Hepatocyte (in vitro differentiated cells): ENCODE data around the gene RC3H1. TPM values are rescaled to one million over a fixed set of nuclear protein-coding genes. Genes with fewer than 3 reads are reported as not detected.

Experiments
- DNase-seq: peaks from one replicate; pipeline ENCODE4 v3.0.0-alpha.2; 2016; ENCODE audit warnings: low spot score
- H2AFZ ChIP-seq: fragments of 200-600 bp; sonication (generic); 2 replicates; pipeline ENCODE4 v1.6.0; 2016; ENCODE audit warnings: antibody characterized with exemption, mild to moderate bottlenecking
- H3K27ac ChIP-seq: fragments of 200-600 bp; sonication (generic); 2 replicates; pipeline ENCODE4 v1.5.1; 2016; ENCODE audit warnings: mild to moderate bottlenecking
- H3K27me3 ChIP-seq: fragments of 200-600 bp; sonication (generic); 2 replicates; pipeline ENCODE4 v1.6.1; 2016
- H3K36me3 ChIP-seq: fragments of 200-600 bp; sonication (generic); replicated peaks from 2 replicates; pipeline ENCODE4 v1.5.1; 2016; ENCODE audit warnings: low read depth; ENCODE audit not compliant: insufficient read depth
- H3K4me1 ChIP-seq: fragments of 200-600 bp; sonication (generic); 2 replicates; pipeline ENCODE4 v1.5.1; 2016; ENCODE audit warnings: mild to moderate bottlenecking, moderate library complexity; ENCODE audit not compliant: insufficient read depth
- H3K4me2 ChIP-seq: fragments of 200-600 bp; sonication (generic); 2 replicates; pipeline ENCODE4 v1.6.0; 2016
- H3K4me3 ChIP-seq: fragments of 200-600 bp; sonication (generic); 2 replicates; pipeline ENCODE4 v1.5.1; 2016; ENCODE audit warnings: mild to moderate bottlenecking
- H3K79me2 ChIP-seq: fragments of 200-600 bp; sonication (generic); 2 replicates; pipeline ENCODE4 v1.6.0; 2017; ENCODE audit warnings: mild to moderate bottlenecking
- H3K9me2 ChIP-seq: fragments of 200-600 bp; sonication (generic); replicated peaks from 2 replicates; pipeline ENCODE4 v1.6.0; 2017; ENCODE audit warnings: mild to moderate bottlenecking; ENCODE audit not compliant: insufficient read depth
- H3K9me3 ChIP-seq: fragments of 200-600 bp; sonication (generic); 2 replicates; pipeline ENCODE4 v1.5.1; 2016; ENCODE audit warnings: low read depth, mild to moderate bottlenecking
- H4K20me1 ChIP-seq: fragments of 200-600 bp; sonication (generic); 2 replicates; pipeline ENCODE4 v1.6.0; 2016; ENCODE audit warnings: mild to moderate bottlenecking; ENCODE audit not compliant: insufficient read depth, poor library complexity, severe bottlenecking
- EZH2 ChIP-seq: fragments of 200-600 bp; sonication (generic); IDR thresholded peaks from 2 replicates; pipeline ENCODE4 v1.6.1; 2016; ENCODE audit warnings: antibody characterized with exemption, mild to moderate bottlenecking, borderline replicate concordance
- EZH2phosphoT487 ChIP-seq: fragments of 200-600 bp; sonication (generic); IDR thresholded peaks from one replicate; pipeline ENCODE4 v1.6.1; 2018; ENCODE audit warnings: antibody characterized with exemption, mild to moderate bottlenecking, low read depth, moderate library complexity; ENCODE audit not compliant: unreplicated experiment, severe bottlenecking
- WGBS: methylation state at CpG from one replicate; pipeline ENCODE4 v1.1.6; 2016; ENCODE audit warnings: low lambda C conversion rate; ENCODE audit errors: missing lambda C conversion rate; 5-methylcytosine and 5-hydroxymethylcytosine counted together
- polyA plus RNA-seq: library from polyadenylated mRNA; unstranded; fragments of >200 nt; fragmentation: Nextera tagmentation; extraction: Ambion mirVana; gene quantifications from 2 replicates; pipeline ENCODE4 v1.2.1, GENCODE V29; 2016
- total RNA-seq: library from RNA; depleted of rRNA; stranded (reverse); fragments of >200 nt; gene quantifications from 2 replicates; pipeline ENCODE4 v1.2.3, GENCODE V29; 2014
- TF ChIP-seq, protein P1 (sequence below): fragments of 200-600 bp; sonication (generic); IDR thresholded peaks from 2 replicates; pipeline ENCODE4 v1.5.1; 2016; ENCODE audit warnings: antibody characterized with exemption, mild to moderate bottlenecking; ENCODE audit not compliant: poor library complexity

Gene RC3H1
- total and polyA plus RNA-seq, 2 experiments from 2014 or later: 5.9 to 32.6 TPM

DNA sequence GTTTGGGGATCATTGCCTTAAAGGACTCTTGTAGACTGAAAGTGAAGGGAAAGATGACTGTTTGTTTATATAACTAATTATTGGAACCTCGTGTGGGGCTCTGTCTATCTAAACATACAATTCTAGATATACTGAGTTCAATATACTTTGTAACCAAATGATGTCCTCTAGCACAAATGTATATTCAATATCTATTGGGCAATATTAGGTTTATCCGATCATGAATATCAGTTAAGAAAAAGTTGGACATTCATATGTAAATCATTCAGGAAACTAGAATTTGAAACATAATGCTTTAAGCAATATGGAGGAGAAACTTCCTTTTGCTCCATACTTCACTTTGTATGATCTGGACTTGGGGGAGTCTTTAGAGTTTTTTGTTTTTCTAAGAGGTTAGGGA, 8.9 kb upstream of the RC3H1 start:
- H4K20me1 ChIP-seq: no peaks in the 10 kb centered on the region
- DNase-seq: no peak
- no peaks in the 10 kb centered on the region for H3K4me1 ChIP-seq
- H3K4me2 ChIP-seq: no peak overlapping the region
- no peaks in the 10 kb centered on the region for H3K79me2 ChIP-seq
- H3K9me2 ChIP-seq: no peaks in the 10 kb centered on the region
- TF ChIP-seq EZH2phosphoT487: no peak
- TF ChIP-seq, protein P1, sequence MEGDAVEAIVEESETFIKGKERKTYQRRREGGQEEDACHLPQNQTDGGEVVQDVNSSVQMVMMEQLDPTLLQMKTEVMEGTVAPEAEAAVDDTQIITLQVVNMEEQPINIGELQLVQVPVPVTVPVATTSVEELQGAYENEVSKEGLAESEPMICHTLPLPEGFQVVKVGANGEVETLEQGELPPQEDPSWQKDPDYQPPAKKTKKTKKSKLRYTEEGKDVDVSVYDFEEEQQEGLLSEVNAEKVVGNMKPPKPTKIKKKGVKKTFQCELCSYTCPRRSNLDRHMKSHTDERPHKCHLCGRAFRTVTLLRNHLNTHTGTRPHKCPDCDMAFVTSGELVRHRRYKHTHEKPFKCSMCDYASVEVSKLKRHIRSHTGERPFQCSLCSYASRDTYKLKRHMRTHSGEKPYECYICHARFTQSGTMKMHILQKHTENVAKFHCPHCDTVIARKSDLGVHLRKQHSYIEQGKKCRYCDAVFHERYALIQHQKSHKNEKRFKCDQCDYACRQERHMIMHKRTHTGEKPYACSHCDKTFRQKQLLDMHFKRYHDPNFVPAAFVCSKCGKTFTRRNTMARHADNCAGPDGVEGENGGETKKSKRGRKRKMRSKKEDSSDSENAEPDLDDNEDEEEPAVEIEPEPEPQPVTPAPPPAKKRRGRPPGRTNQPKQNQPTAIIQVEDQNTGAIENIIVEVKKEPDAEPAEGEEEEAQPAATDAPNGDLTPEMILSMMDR: no peak
- no peak for TF ChIP-seq EZH2
- H3K4me3 ChIP-seq: no peak overlapping the region
- H3K9me3 ChIP-seq: no peaks in the 10 kb centered on the region
- H2AFZ ChIP-seq: no peak overlapping the region
- no peaks in the 10 kb centered on the region for H3K36me3 ChIP-seq
- 69% methylated on average over 2 of the region's 2 CpGs for WGBS
- H3K27me3 ChIP-seq: no peaks in the 10 kb centered on the region
- H3K27ac ChIP-seq: no peak overlapping the region

DNA sequence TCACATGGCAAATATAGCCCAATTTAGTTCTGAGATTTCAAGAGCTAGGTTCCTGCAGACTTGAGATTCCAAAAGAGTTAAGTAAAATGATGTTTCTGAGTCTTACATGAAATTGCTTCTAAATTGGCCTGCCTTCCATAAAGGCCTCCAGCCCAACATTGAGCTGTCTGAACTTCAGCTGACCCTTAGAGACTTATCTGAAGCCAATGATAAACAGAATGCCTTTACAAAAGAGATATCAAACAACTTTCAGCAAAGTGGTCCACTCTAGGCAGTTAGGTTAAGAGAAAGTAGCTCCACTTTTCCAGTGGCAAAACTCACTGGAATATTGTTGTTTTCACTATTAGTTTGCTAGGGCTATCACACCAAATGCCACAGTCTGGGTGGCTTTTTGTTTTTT, 6.3 kb upstream of the RC3H1 start:
- no peak overlapping the region for H2AFZ ChIP-seq
- H3K4me3 ChIP-seq: no peak overlapping the region
- no peaks in the 10 kb centered on the region for H3K9me2 ChIP-seq
- no peaks in the 10 kb centered on the region for H3K27me3 ChIP-seq
- no peak overlapping the region for H3K27ac ChIP-seq
- H3K4me2 ChIP-seq: no peak overlapping the region
- no peaks in the 10 kb centered on the region for H3K9me3 ChIP-seq
- TF ChIP-seq, protein P1: no peak
- no peaks in the 10 kb centered on the region for H3K79me2 ChIP-seq
- peaks cover 4% of the 10 kb centered on the region for H3K4me1 ChIP-seq
- H3K36me3 ChIP-seq: no peaks in the 10 kb centered on the region
- no peak for DNase-seq
- no peaks in the 10 kb centered on the region for H4K20me1 ChIP-seq

DNA sequence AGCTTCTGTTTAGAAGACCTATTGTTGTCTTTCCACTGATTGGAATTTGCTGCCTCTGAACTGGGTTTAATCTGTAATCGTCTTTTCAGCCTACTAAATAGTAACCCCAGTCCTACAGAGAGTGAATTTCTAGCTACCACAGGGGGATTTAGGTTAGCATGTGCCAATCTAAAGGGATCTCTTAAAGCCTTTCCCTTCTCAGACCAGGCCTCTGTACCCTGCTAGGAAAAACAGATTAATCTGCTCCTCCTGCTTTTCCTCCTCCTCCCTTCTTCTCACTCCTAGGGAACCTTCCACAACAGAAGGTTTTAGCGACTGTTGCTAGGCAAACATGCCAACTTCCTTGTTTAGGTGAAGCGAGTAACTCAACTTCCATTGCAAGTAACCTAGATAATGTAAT, 1.3 kb upstream of the RC3H1 start:
- H3K36me3 ChIP-seq: no peaks in the 10 kb centered on the region
- 27% methylated on average over 3 of the region's 3 CpGs for WGBS
- no peaks in the 10 kb centered on the region for H3K9me2 ChIP-seq
- peak; percentile 69 for DNase-seq
- peak overlapping the region; percentile 86 for H2AFZ ChIP-seq
- H3K79me2 ChIP-seq: peaks cover 37% of the 10 kb centered on the region
- no peak overlapping the region for H3K4me3 ChIP-seq
- peak overlapping the region; percentile 88 for H3K4me2 ChIP-seq
- peak overlapping the region; percentile 97 for H3K27ac ChIP-seq
- peaks cover 31% of the 10 kb centered on the region for H4K20me1 ChIP-seq
- H3K27me3 ChIP-seq: no peaks in the 10 kb centered on the region
- TF ChIP-seq, protein P1: no peak
- no peaks in the 10 kb centered on the region for H3K9me3 ChIP-seq
- peaks cover 32% of the 10 kb centered on the region for H3K4me1 ChIP-seq

DNA sequence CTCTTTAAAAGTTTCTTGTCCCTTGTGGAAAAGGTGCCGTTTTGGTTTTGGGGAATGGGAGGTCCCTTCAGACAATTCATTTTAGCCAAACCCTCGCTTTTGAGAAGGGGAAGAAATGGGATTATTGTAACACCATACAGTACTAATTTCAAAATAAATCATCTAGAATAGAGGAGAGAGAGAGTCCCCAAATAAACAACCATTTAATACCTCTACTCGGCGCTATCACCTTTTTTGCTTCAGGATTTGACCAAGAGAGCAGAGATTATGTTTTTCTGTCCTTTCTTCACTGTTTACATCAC, 770 bp upstream of the RC3H1 start:
- H2AFZ ChIP-seq: peak overlapping the region; percentile 86
- H3K4me3 ChIP-seq: peak overlapping the region; percentile 99

More for the DNA sequence above, 770 bp upstream of the RC3H1 start:
- Histone ChIP-seq H3K9me3 (no peaks in the 10 kb centered on the region), H3K9me2 (no peaks in the 10 kb centered on the region), H4K20me1 (peaks cover 36% of the 10 kb centered on the region), H3K4me1 (peaks cover 34% of the 10 kb centered on the region), H3K79me2 (peaks cover 42% of the 10 kb centered on the region), H3K27ac (peak overlapping the region; percentile 97), H3K36me3 (no peaks in the 10 kb centered on the region), H3K4me2 (peak overlapping the region; percentile 88), H3K27me3 (no peaks in the 10 kb centered on the region)
- TF ChIP-seq, protein P1: no peak
- TF ChIP-seq EZH2 (no peak), EZH2phosphoT487 (no peak)
- no peak for DNase-seq
- WGBS: 28% methylated on average over 4 of the region's 4 CpGs
